Right ventricle myocardium superior (tissue), 1 donor: ENCODE measurements around the gene IRF7. TPM values are rescaled to one million over a fixed set of nuclear protein-coding genes. Genes with fewer than 3 reads are reported as not detected.

Experiments
- ATAC-seq: fragments of 200-7000 bp; cut with Tn5 transposase; one replicate; pipeline ENCODE4 v1.9.1; 2020; ENCODE audit warnings: mild to moderate bottlenecking; ENCODE audit not compliant: poor library complexity
- DNase-seq: peaks from one replicate; pipeline ENCODE4 v3.0.0-alpha.2; 2020
- intact Hi-C: fragments of 100-400 bp; cut with DNase I; formaldehyde crosslinking; loops from one replicate; pipeline ENCODE4 v1.11.2; 2022
- total RNA-seq: library from RNA; stranded (reverse); fragmentation: NEBNext Ultra II Directional; extraction: Animal tissue kit (Norgen Biotek cat#: 25700); gene quantifications from one replicate; pipeline ENCODE4 v1.2.1, GENCODE V29; 2021
- donor health status: DM: no; HTN: yes; CAD: no; lungs with severe emphysema.

The IRF7 gene
- total RNA-seq, 1 donor from 2014 or later, result 7.5 TPM

- ATAC-seq (no peak), DNase-seq (no peak)
- intact Hi-C loops, result no loop called here
These were observed 22.4 kb downstream of the IRF7 start for GRCh38 chr11:593347-593746.

- intact Hi-C loops, result no loop called here
- no peak for ATAC-seq
- DNase-seq, result no peak
These were observed 22.8 kb downstream of the IRF7 start for GRCh38 chr11:592918-593317.

GRCh38 chr11:592501-592900 is 23.2 kb downstream of the IRF7 start:
- no peak for DNase-seq
- ATAC-seq, result no peak
- intact Hi-C loops, result no loop called here

- ATAC-seq (no peak), DNase-seq (no peak)
- intact Hi-C loops, result no loop called here
These were observed 24.8 kb downstream of the IRF7 start for GRCh38 chr11:590997-591396.

- no peak for ATAC-seq
- intact Hi-C loops, result no loop called here
- DNase-seq, result no peak
These were observed 26.0 kb downstream of the IRF7 start for GRCh38 chr11:589798-590197.

GRCh38 chr11:587978-588380 is 27.8 kb downstream of the IRF7 start:
- intact Hi-C loops, result no loop called here
- no peak for DNase-seq
- peak; percentile 22 for ATAC-seq

GRCh38 chr11:587546-587945 is 28.2 kb downstream of the IRF7 start:
- intact Hi-C loops, result no loop called here
- no peak for ATAC-seq
- no peak for DNase-seq

GRCh38 chr11:586376-587316 is 29.1 kb downstream of the IRF7 start:
- DNase-seq (no peak), ATAC-seq (no peak)
- intact Hi-C loops, result no loop called here

GRCh38 chr11:584287-584686 is 31.5 kb downstream of the IRF7 start:
- no peak for DNase-seq
- ATAC-seq, result no peak
- intact Hi-C loops, result no loop called here

- intact Hi-C loops, result no loop called here
- DNase-seq, result no peak
- ATAC-seq, result no peak
These were observed 34.0 kb downstream of the IRF7 start for GRCh38 chr11:581752-582151.

GRCh38 chr11:581342-581741 is 34.4 kb downstream of the IRF7 start:
- DNase-seq (no peak), ATAC-seq (peak; percentile 11)
- intact Hi-C loops, result no loop called here

GRCh38 chr11:579830-580601 is 35.7 kb downstream of the IRF7 start:
- intact Hi-C loops, result no loop called here
- ATAC-seq (no peak), DNase-seq (no peak)

- DNase-seq, result no peak
- ATAC-seq, result no peak
- intact Hi-C loops, result no loop called here
These were observed 37.3 kb downstream of the IRF7 start for GRCh38 chr11:578276-579035.

- ATAC-seq (no peak), DNase-seq (no peak)
- intact Hi-C loops, result no loop called here
These were observed 38.2 kb downstream of the IRF7 start for GRCh38 chr11:577611-577894.

GRCh38 chr11:576811-577610 is 38.7 kb downstream of the IRF7 start:
- DNase-seq (no peak), ATAC-seq (no peak)

GRCh38 chr11:575996-576768 is 39.6 kb downstream of the IRF7 start, which contains the start of gene PHRF1:
TSS of gene PHRF1 (plus strand) at chr11:576470. CDS start at chr11:581513, 5,043 bp downstream.
- peak; percentile 94 for ATAC-seq
- intact Hi-C loops, result no loop called here
- DNase-seq, result peak; percentile 97

More at GRCh38 chr11:576811-577610, 38.7 kb downstream of the IRF7 start:
- intact Hi-C loops, result no loop called here

GRCh38 chr11:575313-575995 is 40.3 kb downstream of the IRF7 start:
- DNase-seq (no peak), ATAC-seq (peak; percentile 75)
- intact Hi-C loops, result no loop called here
